Measurements from ENCODE around the gene ASPN. TPM values are rescaled to one million over a fixed set of nuclear protein-coding genes. Genes with fewer than 3 reads are reported as not detected.
A peak's percentile ranks its signal among the peaks of the same experiment; 100 is the strongest.

ASPN gene
- total and polyA plus RNA-seq, 9 of the 15 experiments (the other 6 are each of a cell fraction or from before 2014, with no cell fraction given) = 0.03 to 0.07 TPM; not detected in 7

- intact Hi-C loops (cut with micrococcal nuclease) (loop anchor here (1.0 kb wide), 1 partner anchor 127 kb away; no protein-coding TSS in a partner anchor), in situ Hi-C loops (cut with MboI) (no loop called here)
- no peaks in the 10 kb centered on the region for H4K20me1 ChIP-seq (replicated peaks; ENCODE audit: control insufficient read depth, insufficient read depth, low read length)
- CTCF ChIA-PET (ENCODE audit: low intra/inter-chr PET ratio) = interaction anchor here (1.4 kb wide), 1 partner anchor 128 kb away, joined by 6 read pairs; no protein-coding TSS in a partner anchor
- POLR2A ChIA-PET = no interaction called here
- 46% methylated on average over 4 of the region's 4 CpGs for WGBS (ENCODE audit: insufficient coverage, low coverage, missing lambda C conversion rate)
- H3K27ac ChIP-seq (ENCODE audit: extremely low read depth, low read depth, low read length) = no peak overlapping the region
- H3K4me2 ChIP-seq (ENCODE audit: insufficient read depth, low read length) = no peak overlapping the region
- H3K79me2 ChIP-seq (ENCODE audit: control insufficient read depth, insufficient read depth, low read length) = no peaks in the 10 kb centered on the region
- no peaks in the 10 kb centered on the region for H3K9me1 ChIP-seq (ENCODE audit: control insufficient read depth, insufficient read depth, low read length)
- no peak overlapping the region for H3K4me3 ChIP-seq
- H3K4me1 ChIP-seq (replicated peaks in 1 of 2; ENCODE audit: control insufficient read depth in 2 of 2, insufficient read depth in 2 of 2, low read length in 2 of 2) = peaks cover 8 to 19% of the 10 kb centered on the region in 2 experiments
- ATAC-seq (no peak), FAIRE-seq (no peak), DNase-seq (ENCODE audit: extremely low read depth in 1 of 4, low spot score in 3 of 4) (no peak)
- BruUV-seq (replicated peaks) = no TSS peak
- H3K27me3 ChIP-seq (ENCODE audit: control insufficient read depth in 2 of 2, insufficient read depth in 2 of 2, low read length in 2 of 2) = no peaks in the 10 kb centered on the region
- TF ChIP-seq SPI1 (IDR thresholded peaks at IDR 0.05; ENCODE audit: borderline replicate concordance, low read depth, low read length) (0 out of 2 replicates have a peak, but pooled peaks have one; percentile 19), SRSF1 (IDR thresholded peaks at IDR 0.05; ENCODE audit: low read depth, low read length) (no peak), MAX (CRISPR knock-in tag; IDR thresholded peaks at IDR 0.05) (no peak), ZNF449 (CRISPR knock-in tag; IDR thresholded peaks at IDR 0.05) (no peak)
- no peaks in the 10 kb centered on the region for H3K36me3 ChIP-seq (ENCODE audit: control insufficient read depth, insufficient read depth, low read length)
- H2AFZ ChIP-seq (ENCODE audit: low read depth, low read length) = no peak overlapping the region
- no peaks in the 10 kb centered on the region for H3K9me3 ChIP-seq (replicated peaks; ENCODE audit: control insufficient read depth, insufficient read depth, low read depth, low read length)
- no peak overlapping the region for H3K9ac ChIP-seq (ENCODE audit: insufficient read depth in 1 of 2, low read depth in 2 of 2, low read length in 2 of 2)
These were observed 25.2 kb upstream of the ASPN start for GRCh38 chr9:92507496-92507895.

All from K562 (cell line).